KMS-11 (cell line): ENCODE results near the gene HBA2.

Experiments used
- H2AFZ ChIP-seq: fragments of 200-600 bp; sonication (generic); 2 replicates; pipeline ENCODE4 v1.6.1; 2016; ENCODE audit warnings: antibody characterized with exemption, mixed run types, low read depth
- H3K27ac ChIP-seq: fragments of 200-600 bp; sonication (generic); 2 replicates; pipeline ENCODE4 v1.6.1; 2016; ENCODE audit warnings: mild to moderate bottlenecking, mixed run types
- H3K27me3 ChIP-seq: fragments of 200-600 bp; sonication (generic); 2 replicates; pipeline ENCODE4 v1.6.1; 2017; ENCODE audit warnings: mild to moderate bottlenecking, low read depth, mixed run types, moderate library complexity; ENCODE audit not compliant: insufficient read depth
- H3K36me3 ChIP-seq: fragments of 200-600 bp; sonication (generic); 2 replicates; pipeline ENCODE4 v1.6.1; 2017; ENCODE audit warnings: mild to moderate bottlenecking, mixed run types; ENCODE audit not compliant: insufficient read depth
- H3K4me1 ChIP-seq: fragments of 200-600 bp; sonication (generic); 2 replicates; pipeline ENCODE4 v1.6.1; 2016; ENCODE audit warnings: mild to moderate bottlenecking, low read depth, mixed run types; ENCODE audit not compliant: poor library complexity, severe bottlenecking
- H3K4me2 ChIP-seq: fragments of 200-600 bp; sonication (generic); 2 replicates; pipeline ENCODE4 v1.7.0; 2016; ENCODE audit warnings: mild to moderate bottlenecking, mixed run types
- H3K4me3 ChIP-seq: fragments of 200-600 bp; sonication (generic); IDR thresholded peaks from 2 replicates; pipeline ENCODE4 v1.6.1; 2017; ENCODE audit warnings: low read depth, low read length, mixed read lengths; ENCODE audit not compliant: insufficient read depth
- H3K79me2 ChIP-seq: fragments of 200-600 bp; sonication (generic); 2 replicates; pipeline ENCODE4 v1.6.1; 2016; ENCODE audit warnings: low read depth, mixed run types; ENCODE audit not compliant: insufficient read depth
- H3K9ac ChIP-seq: fragments of 200-600 bp; sonication (generic); 2 replicates; pipeline ENCODE4 v1.6.1; 2016; ENCODE audit warnings: mild to moderate bottlenecking, mixed run types
- H4K20me1 ChIP-seq: fragments of 200-600 bp; sonication (generic); 2 replicates; pipeline ENCODE4 v1.6.1; 2016; ENCODE audit warnings: mild to moderate bottlenecking, mixed run types; ENCODE audit not compliant: insufficient read depth
- TF ChIP-seq, protein P1 (sequence below): fragments of 200-600 bp; sonication (generic); conservative IDR thresholded peaks from 2 replicates; pipeline ENCODE4 v1.6.1; 2017; ENCODE audit warnings: low read depth, mild to moderate bottlenecking, antibody characterized with exemption, low read length, moderate library complexity, mixed read lengths

Gene HBA2

DNA sequence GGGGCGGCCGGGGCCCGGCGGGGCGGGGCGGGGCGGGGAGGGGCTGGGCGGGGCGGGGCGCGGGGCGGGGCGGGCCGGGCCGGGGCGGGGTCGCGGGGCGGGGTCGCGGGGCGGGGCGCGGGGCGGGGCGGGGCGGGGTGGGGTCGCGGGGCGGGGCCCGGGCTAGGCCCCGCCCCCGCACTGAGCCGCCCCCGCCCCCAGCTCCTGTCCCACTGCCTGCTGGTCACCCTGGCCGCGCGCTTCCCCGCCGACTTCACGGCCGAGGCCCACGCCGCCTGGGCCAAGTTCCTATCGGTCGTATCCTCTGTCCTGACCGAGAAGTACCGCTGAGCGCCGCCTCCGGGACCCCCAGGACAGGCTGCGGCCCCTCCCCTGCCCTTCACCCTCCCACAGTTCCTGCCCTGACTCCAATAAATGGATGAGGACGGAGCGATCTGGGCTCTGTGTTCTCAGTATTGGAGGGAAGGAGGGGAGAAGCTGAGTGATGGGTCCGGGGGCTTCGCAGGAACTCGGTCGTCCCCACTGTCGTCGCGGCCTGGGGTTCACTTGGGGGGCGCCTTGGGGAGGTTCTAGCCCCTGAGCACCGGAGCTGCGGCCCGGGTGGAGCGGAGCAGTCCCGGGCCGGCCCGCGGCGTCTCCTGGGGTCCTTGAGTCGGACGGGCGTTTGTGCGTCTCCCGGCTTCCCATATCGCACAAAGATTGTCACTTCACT is 7.7 kb upstream of the HBA2 start:
- Histone ChIP-seq H3K27me3 (peaks cover 63% of the 10 kb centered on the region), H4K20me1 (no peaks in the 10 kb centered on the region)

DNA sequence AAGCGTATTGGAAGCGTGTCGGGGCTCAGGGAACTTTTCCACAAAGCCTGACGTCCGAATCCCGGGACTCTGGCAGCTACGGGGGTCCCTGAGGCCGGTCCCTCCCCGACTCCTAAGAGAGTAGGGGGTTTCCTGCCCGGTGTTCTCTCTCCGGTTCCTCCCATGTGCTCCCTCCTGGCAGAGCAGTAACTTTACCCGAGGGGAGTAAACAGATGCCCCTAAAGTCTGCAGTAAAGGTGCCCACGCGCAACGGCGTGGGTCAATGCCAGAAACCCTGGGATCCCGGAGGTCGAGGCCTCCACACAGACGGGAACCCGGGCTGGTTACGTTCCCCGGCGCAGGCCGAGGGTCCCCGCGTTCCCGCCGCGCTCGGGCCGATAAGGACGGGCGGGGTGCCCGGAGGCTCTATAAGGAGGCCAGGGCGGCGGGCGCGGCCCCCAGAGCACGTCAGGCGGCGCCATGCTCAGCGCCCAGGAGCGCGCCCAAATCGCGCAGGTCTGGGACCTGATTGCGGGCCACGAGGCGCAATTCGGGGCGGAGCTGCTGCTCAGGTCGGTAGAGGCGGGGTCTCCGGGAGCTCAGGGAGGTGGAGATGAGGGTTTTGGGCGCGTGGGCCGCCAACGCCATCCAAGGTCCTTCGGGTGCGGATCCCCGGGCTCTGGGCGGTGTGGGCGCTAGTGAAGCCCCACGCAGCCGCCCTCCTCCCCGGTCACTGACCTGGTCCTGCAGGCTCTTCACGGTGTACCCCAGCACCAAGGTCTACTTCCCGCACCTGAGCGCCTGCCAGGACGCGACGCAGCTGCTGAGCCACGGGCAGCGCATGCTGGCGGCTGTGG is 6.9 kb upstream of the HBA2 start, which contains the start of gene HBM:
TSS of gene HBM (plus strand) at position 440 of the 836 bp plus-strand sequence. CDS start at position 460, 20 bp downstream.
- no peaks in the 10 kb centered on the region for H4K20me1 ChIP-seq
- no peaks in the 10 kb centered on the region for H3K4me1 ChIP-seq
- H3K36me3 ChIP-seq: no peaks in the 10 kb centered on the region
- H3K9ac ChIP-seq: no peak within 1 kb of the TSS
- no peak within 1 kb of the TSS for H3K27ac ChIP-seq
- TF ChIP-seq, protein P1, sequence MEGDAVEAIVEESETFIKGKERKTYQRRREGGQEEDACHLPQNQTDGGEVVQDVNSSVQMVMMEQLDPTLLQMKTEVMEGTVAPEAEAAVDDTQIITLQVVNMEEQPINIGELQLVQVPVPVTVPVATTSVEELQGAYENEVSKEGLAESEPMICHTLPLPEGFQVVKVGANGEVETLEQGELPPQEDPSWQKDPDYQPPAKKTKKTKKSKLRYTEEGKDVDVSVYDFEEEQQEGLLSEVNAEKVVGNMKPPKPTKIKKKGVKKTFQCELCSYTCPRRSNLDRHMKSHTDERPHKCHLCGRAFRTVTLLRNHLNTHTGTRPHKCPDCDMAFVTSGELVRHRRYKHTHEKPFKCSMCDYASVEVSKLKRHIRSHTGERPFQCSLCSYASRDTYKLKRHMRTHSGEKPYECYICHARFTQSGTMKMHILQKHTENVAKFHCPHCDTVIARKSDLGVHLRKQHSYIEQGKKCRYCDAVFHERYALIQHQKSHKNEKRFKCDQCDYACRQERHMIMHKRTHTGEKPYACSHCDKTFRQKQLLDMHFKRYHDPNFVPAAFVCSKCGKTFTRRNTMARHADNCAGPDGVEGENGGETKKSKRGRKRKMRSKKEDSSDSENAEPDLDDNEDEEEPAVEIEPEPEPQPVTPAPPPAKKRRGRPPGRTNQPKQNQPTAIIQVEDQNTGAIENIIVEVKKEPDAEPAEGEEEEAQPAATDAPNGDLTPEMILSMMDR: no peak
- no peaks in the 10 kb centered on the region for H3K79me2 ChIP-seq
- no peak within 1 kb of the TSS for H3K4me2 ChIP-seq
- no peak within 1 kb of the TSS for H2AFZ ChIP-seq
- H3K4me3 ChIP-seq: no peak within 1 kb of the TSS
- peaks cover 67% of the 10 kb centered on the region for H3K27me3 ChIP-seq

More for the DNA sequence above, 7.7 kb upstream of the HBA2 start:
- Histone ChIP-seq H3K79me2 (no peaks in the 10 kb centered on the region), H3K4me1 (no peaks in the 10 kb centered on the region), H3K27ac (no peak overlapping the region), H3K4me3 (no peak overlapping the region), H2AFZ (no peak overlapping the region), H3K9ac (no peak overlapping the region), H3K4me2 (no peak overlapping the region), H3K36me3 (no peaks in the 10 kb centered on the region)
- TF ChIP-seq, protein P1: no peak

DNA sequence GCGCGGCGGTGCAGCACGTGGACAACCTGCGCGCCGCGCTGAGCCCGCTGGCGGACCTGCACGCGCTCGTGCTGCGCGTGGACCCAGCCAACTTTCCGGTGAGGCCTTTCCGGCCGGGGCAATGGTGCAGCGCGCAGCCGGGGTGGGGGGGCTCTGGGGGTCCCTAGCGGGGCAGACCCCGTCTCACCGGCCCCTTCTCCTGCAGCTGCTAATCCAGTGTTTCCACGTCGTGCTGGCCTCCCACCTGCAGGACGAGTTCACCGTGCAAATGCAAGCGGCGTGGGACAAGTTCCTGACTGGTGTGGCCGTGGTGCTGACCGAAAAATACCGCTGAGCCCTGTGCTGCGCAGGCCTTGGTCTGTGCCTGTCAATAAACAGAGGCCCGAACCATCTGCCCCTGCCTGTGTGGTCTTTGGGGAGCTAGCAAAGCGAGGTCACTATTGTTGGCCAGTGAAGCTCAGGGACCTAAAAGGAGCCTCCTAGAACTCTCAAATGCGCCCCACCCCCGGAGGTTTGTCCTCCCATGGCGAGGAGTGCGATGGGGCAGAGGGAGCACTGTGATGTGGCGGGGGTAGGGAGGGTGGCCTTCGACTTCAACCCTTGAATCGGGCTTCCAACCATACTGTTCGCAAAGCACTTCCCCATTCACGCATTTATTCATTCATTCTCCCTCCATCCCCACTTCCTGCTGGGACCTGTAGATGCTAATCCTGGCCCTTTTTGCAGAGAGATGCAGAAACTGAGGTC is 6.1 kb upstream of the HBA2 start:
- H4K20me1 ChIP-seq: no peaks in the 10 kb centered on the region
- no peak overlapping the region for H3K9ac ChIP-seq
- H3K27ac ChIP-seq: no peak overlapping the region
- no peaks in the 10 kb centered on the region for H3K79me2 ChIP-seq
- H3K4me2 ChIP-seq: no peak overlapping the region
- no peaks in the 10 kb centered on the region for H3K4me1 ChIP-seq
- no peaks in the 10 kb centered on the region for H3K36me3 ChIP-seq
- no peak overlapping the region for H3K4me3 ChIP-seq
- no peak overlapping the region for H2AFZ ChIP-seq
- TF ChIP-seq, protein P1: no peak
- H3K27me3 ChIP-seq: peaks cover 67% of the 10 kb centered on the region

DNA sequence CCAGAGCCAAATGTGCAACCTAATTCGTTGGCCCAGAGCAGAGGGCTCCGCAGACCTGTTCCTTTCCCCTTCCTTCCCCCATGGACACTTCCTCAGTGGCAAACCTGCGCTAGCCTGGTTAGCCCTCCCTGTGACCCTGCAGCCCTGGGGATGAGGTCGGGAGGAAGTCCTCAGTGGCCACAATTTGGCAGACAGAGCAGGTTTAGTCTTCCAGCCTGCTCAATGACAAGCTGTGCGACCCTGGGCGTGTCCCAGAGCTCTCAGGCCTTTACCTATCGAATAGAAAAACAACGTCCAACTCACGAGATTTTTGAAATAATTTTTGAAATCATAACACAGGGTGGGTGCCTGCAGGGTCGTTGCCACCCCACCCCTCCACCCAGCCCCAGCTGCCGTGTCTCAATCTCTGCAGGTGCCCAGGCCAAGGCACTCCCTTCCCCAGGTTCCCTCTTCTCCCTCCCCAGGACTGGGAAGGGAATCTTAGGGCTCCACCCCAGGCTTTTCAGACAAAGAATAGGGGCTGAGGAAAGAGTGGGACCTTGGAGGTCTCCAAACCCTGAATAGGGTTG is 5.5 kb upstream of the HBA2 start:
- no peak overlapping the region for H3K9ac ChIP-seq
- H3K4me1 ChIP-seq: no peaks in the 10 kb centered on the region
- no peaks in the 10 kb centered on the region for H3K36me3 ChIP-seq
- H4K20me1 ChIP-seq: no peaks in the 10 kb centered on the region
- no peaks in the 10 kb centered on the region for H3K79me2 ChIP-seq
- no peak overlapping the region for H3K27ac ChIP-seq
- peaks cover 63% of the 10 kb centered on the region for H3K27me3 ChIP-seq
- TF ChIP-seq, protein P1: no peak
- H2AFZ ChIP-seq: no peak overlapping the region
- H3K4me3 ChIP-seq: no peak overlapping the region
- H3K4me2 ChIP-seq: no peak overlapping the region
